GM19438 (cell line): ENCODE measurements around the gene MYBPH.

Source experiments
- ATAC-seq: cut with Tn5 transposase; IDR thresholded peaks from one replicate; pipeline ENCODE4 v1.9.1; 2021; ENCODE audit warnings: low read depth; ENCODE audit not compliant: unreplicated experiment

Gene MYBPH

GRCh38 chr1:203167913-203168200 is 7.8 kb downstream of the MYBPH start:
- ATAC-seq = no peak

- no peak for ATAC-seq
Observed at GRCh38 chr1:203167026-203167912, 8.4 kb downstream of the MYBPH start.

GRCh38 chr1:203166192-203166940 is 9.3 kb downstream of the MYBPH start:
- ATAC-seq = no peak

GRCh38 chr1:203165800-203166161 is 9.8 kb downstream of the MYBPH start:
- ATAC-seq = no peak

- ATAC-seq = no peak
Observed at GRCh38 chr1:203165101-203165799, 10.4 kb downstream of the MYBPH start.

- ATAC-seq = no peak
Observed at GRCh38 chr1:203163891-203164635, 11.6 kb downstream of the MYBPH start.

GRCh38 chr1:203162403-203162802 is 13.2 kb downstream of the MYBPH start:
- no peak for ATAC-seq

- no peak for ATAC-seq
Observed at GRCh38 chr1:203161703-203162102, 13.9 kb downstream of the MYBPH start.

- ATAC-seq = no peak
Observed at GRCh38 chr1:203161175-203161574, 14.5 kb downstream of the MYBPH start.

GRCh38 chr1:203159844-203160243 is 15.8 kb downstream of the MYBPH start:
- no peak for ATAC-seq

GRCh38 chr1:203158960-203159665 is 16.5 kb downstream of the MYBPH start:
- ATAC-seq = no peak

- ATAC-seq = no peak
Observed at GRCh38 chr1:203158423-203158822, 17.2 kb downstream of the MYBPH start.

GRCh38 chr1:203156280-203156679 is 19.3 kb downstream of the MYBPH start:
- ATAC-seq = no peak

GRCh38 chr1:203153989-203154821 is 21.4 kb downstream of the MYBPH start:
- no peak for ATAC-seq

GRCh38 chr1:203153051-203153988 is 22.3 kb downstream of the MYBPH start:
- no peak for ATAC-seq

- no peak for ATAC-seq
Observed at GRCh38 chr1:203152158-203153034, 23.2 kb downstream of the MYBPH start.
